ENCODE data around the gene PTPRE.

Gene PTPRE

GRCh38 chr10:128098631-128099030 lies 191.7 kb downstream of the PTPRE start:
- TF ChIP-seq CTCF (IDR thresholded peaks at IDR 0.05; ENCODE audit: low read depth, low read length, missing control alignments), result no peak
- Histone ChIP-seq H3K27me3 (replicated peaks) (no peaks in the 10 kb centered on the region), H3K27ac (no peak overlapping the region), H3K36me3 (replicated peaks) (peaks cover under 1% of the 10 kb centered on the region), H3K4me3 (ENCODE audit: low read depth, low read length) (no peak overlapping the region)
- DNase-seq, result no peak
- in situ Hi-C loops (cut with HindIII; ENCODE audit: low pct_ligation_motif_present, low sequenced_read_pairs), result no loop called here

- TF ChIP-seq CTCF (IDR thresholded peaks at IDR 0.05; ENCODE audit: low read depth, low read length, missing control alignments), result no peak
- H3K27me3 ChIP-seq (replicated peaks), result no peaks in the 10 kb centered on the region
- peaks cover 2% of the 10 kb centered on the region for H3K36me3 ChIP-seq (replicated peaks)
- H3K27ac ChIP-seq, result no peak overlapping the region
- in situ Hi-C loops (cut with HindIII; ENCODE audit: low pct_ligation_motif_present, low sequenced_read_pairs), result no loop called here
- DNase-seq, result no peak
- no peak overlapping the region for H3K4me3 ChIP-seq (ENCODE audit: low read depth, low read length)
These were observed 193.0 kb downstream of the PTPRE start for GRCh38 chr10:128099901-128100300.

- peaks cover 2% of the 10 kb centered on the region for H3K36me3 ChIP-seq (replicated peaks)
- DNase-seq, result no peak
- in situ Hi-C loops (cut with HindIII; ENCODE audit: low pct_ligation_motif_present, low sequenced_read_pairs), result no loop called here
- H3K27me3 ChIP-seq (replicated peaks), result no peaks in the 10 kb centered on the region
- no peak overlapping the region for H3K4me3 ChIP-seq (ENCODE audit: low read depth, low read length)
- no peak overlapping the region for H3K27ac ChIP-seq
- TF ChIP-seq CTCF (IDR thresholded peaks at IDR 0.05; ENCODE audit: low read depth, low read length, missing control alignments), result no peak
These were observed 195.0 kb downstream of the PTPRE start for GRCh38 chr10:128101901-128102300.

- H3K36me3 ChIP-seq (replicated peaks), result peaks cover 2% of the 10 kb centered on the region
- no peak overlapping the region for H3K4me3 ChIP-seq (ENCODE audit: low read depth, low read length)
- in situ Hi-C loops (cut with HindIII; ENCODE audit: low pct_ligation_motif_present, low sequenced_read_pairs), result no loop called here
- TF ChIP-seq CTCF (IDR thresholded peaks at IDR 0.05; ENCODE audit: low read depth, low read length, missing control alignments), result no peak
- no peaks in the 10 kb centered on the region for H3K27me3 ChIP-seq (replicated peaks)
- no peak for DNase-seq
- H3K27ac ChIP-seq, result no peak overlapping the region
These were observed 195.8 kb downstream of the PTPRE start for GRCh38 chr10:128102480-128103228.

GRCh38 chr10:128103229-128103714 lies 196.4 kb downstream of the PTPRE start:
- no peak for DNase-seq
- in situ Hi-C loops (cut with HindIII; ENCODE audit: low pct_ligation_motif_present, low sequenced_read_pairs), result no loop called here

More at GRCh38 chr10:128103229-128103714, 196.4 kb downstream of the PTPRE start:
- Histone ChIP-seq H3K27ac (no peak overlapping the region), H3K27me3 (replicated peaks) (no peaks in the 10 kb centered on the region), H3K36me3 (replicated peaks) (peaks cover 2% of the 10 kb centered on the region), H3K4me3 (ENCODE audit: low read depth, low read length) (no peak overlapping the region)
- TF ChIP-seq CTCF (IDR thresholded peaks at IDR 0.05; ENCODE audit: low read depth, low read length, missing control alignments), result no peak

Data from brain microvascular endothelial cell (primary cell).